Neural cell (in vitro differentiated cells): Measurements from ENCODE around the gene CSK. TPM values are rescaled to one million over a fixed set of nuclear protein-coding genes. Genes with fewer than 3 reads are reported as not detected.

ENCODE experiments used
- H2AFZ ChIP-seq: fragments of 200-600, 300-800 bp; sonication (generic), shearing (Covaris generic); 2 replicates; pipeline ENCODE4 v1.6.0; 2014; ENCODE audit warnings: low read depth, mild to moderate bottlenecking, antibody characterized with exemption, low read length, moderate library complexity
- H3F3A ChIP-seq: fragments of 200-600 bp; shearing (Covaris generic); 2 replicates; pipeline ENCODE4 v1.6.1; 2016; ENCODE audit warnings: mild to moderate bottlenecking, moderate library complexity, mixed read lengths, antibody characterized with exemption, low read length; ENCODE audit not compliant: insufficient read depth, poor library complexity, severe bottlenecking
- H3K27ac ChIP-seq: fragments of 200-600, 300-800 bp; sonication (generic), shearing (Covaris generic); 2 replicates; pipeline ENCODE4 v1.5.1; 2014; ENCODE audit warnings: mild to moderate bottlenecking, low read length, moderate library complexity
- H3K27me3 ChIP-seq: fragments of 300-800, 200-600 bp; sonication (generic), shearing (Covaris generic); 2 replicates; pipeline ENCODE4 v1.6.0; 2014; ENCODE audit warnings: mild to moderate bottlenecking, low read depth, low read length, moderate library complexity; ENCODE audit not compliant: insufficient read depth
- H3K36me3 ChIP-seq: fragments of 300-800, 200-600 bp; sonication (generic), shearing (Covaris generic); 2 replicates; pipeline ENCODE4 v1.5.1; 2014; ENCODE audit warnings: mild to moderate bottlenecking, antibody characterized with exemption, low read length, moderate library complexity; ENCODE audit not compliant: insufficient read depth
- H3K4me2 ChIP-seq: fragments of 300-800, 200-600 bp; sonication (generic), shearing (Covaris generic); 2 replicates; pipeline ENCODE4 v1.6.0; 2014; ENCODE audit warnings: mild to moderate bottlenecking, low read length
- H3K4me3 ChIP-seq: fragments of 300-800, 200-600 bp; sonication (generic), shearing (Covaris generic); 2 replicates; pipeline ENCODE4 v1.5.1; 2014; ENCODE audit warnings: mild to moderate bottlenecking, low read length, moderate library complexity
- H3K79me2 ChIP-seq: fragments of 200-600 bp; shearing (Covaris generic); replicated peaks from 2 replicates; pipeline ENCODE4 v1.6.0; 2014; ENCODE audit warnings: mild to moderate bottlenecking, low read length, moderate library complexity; ENCODE audit not compliant: insufficient read depth
- H3K9ac ChIP-seq: fragments of 300-800, 200-600 bp; sonication (generic), shearing (Covaris generic); 2 replicates; pipeline ENCODE4 v1.6.1; 2016; ENCODE audit warnings: mild to moderate bottlenecking, low read length, mixed read lengths
- H3K9me2 ChIP-seq: fragments of 200-600 bp; shearing (Covaris generic); 2 replicates; pipeline ENCODE4 v1.6.1; 2016; ENCODE audit warnings: mild to moderate bottlenecking, low read length, mixed read lengths; ENCODE audit not compliant: insufficient read depth
- H3K9me3 ChIP-seq: fragments of 200-600, 300-800 bp; sonication (generic), shearing (Covaris generic); 2 replicates; pipeline ENCODE4 v1.6.1; 2016; ENCODE audit warnings: mild to moderate bottlenecking, mixed run types, low read length, moderate library complexity, mixed read lengths
- H4K20me1 ChIP-seq: fragments of 200-600 bp; shearing (Covaris generic); 2 replicates; pipeline ENCODE4 v1.6.1; 2016; ENCODE audit warnings: mild to moderate bottlenecking, mixed run types; ENCODE audit not compliant: insufficient read depth
- CTCF ChIP-seq: fragments of 450-650 bp; IDR thresholded peaks from 2 replicates; pipeline ENCODE4 v1.5.1; 2014; ENCODE audit warnings: antibody characterized with exemption, mild to moderate bottlenecking, moderate library complexity; ENCODE audit not compliant: poor library complexity, severe bottlenecking
- EP300 ChIP-seq: fragments of 450-650 bp; conservative IDR thresholded peaks from 2 replicates; pipeline ENCODE4 v1.6.1; 2014; ENCODE audit warnings: antibody characterized with exemption, mild to moderate bottlenecking, moderate library complexity; ENCODE audit not compliant: poor library complexity, severe bottlenecking
- EZH2 ChIP-seq: fragments of 200-600, 300-800 bp; shearing (Covaris generic), sonication (generic); IDR thresholded peaks from 2 replicates; pipeline ENCODE4 v1.6.1; 2014; ENCODE audit warnings: antibody characterized with exemption, low read length, borderline replicate concordance, mild to moderate bottlenecking; ENCODE audit not compliant: insufficient read depth, poor library complexity, severe bottlenecking
- MXI1 ChIP-seq: fragments of 450-650 bp; conservative IDR thresholded peaks from 2 replicates; pipeline ENCODE4 v1.6.1; 2014; ENCODE audit warnings: antibody characterized with exemption, mild to moderate bottlenecking; ENCODE audit not compliant: poor library complexity, severe bottlenecking
- POLR2AphosphoS5 ChIP-seq: IDR thresholded peaks from 2 replicates; pipeline ENCODE4 v1.6.1; 2012
- RAD21 ChIP-seq: fragments of 450-650 bp; conservative IDR thresholded peaks from 2 replicates; pipeline ENCODE4 v1.6.1; 2014; ENCODE audit warnings: antibody characterized with exemption, mild to moderate bottlenecking, moderate library complexity
- REST ChIP-seq: IDR thresholded peaks from 2 replicates; pipeline ENCODE4 v1.6.1; 2012; ENCODE audit warnings: borderline replicate concordance
- SMC3 ChIP-seq: fragments of 450-650 bp; conservative IDR thresholded peaks from 2 replicates; pipeline ENCODE4 v1.6.1; 2014; ENCODE audit warnings: antibody characterized with exemption, mild to moderate bottlenecking, moderate library complexity; ENCODE audit not compliant: poor library complexity
- TAF1 ChIP-seq: IDR thresholded peaks from 2 replicates; pipeline ENCODE4 v1.6.1; 2012; ENCODE audit warnings: low read depth
- polyA plus RNA-seq: library from polyadenylated mRNA; depleted of rRNA; stranded (reverse); fragments of >200 nt; gene quantifications from 2 replicates; pipeline ENCODE4 v1.2.3, GENCODE V29; 2014

Gene CSK
- polyA plus RNA-seq, 1 donor from 2014 or later = 45.5 TPM

- no peaks in the 10 kb centered on the region for H3K9me3 ChIP-seq
- no peak overlapping the region for H3K27ac ChIP-seq
- TF ChIP-seq SMC3 = no peak
- TF ChIP-seq EZH2 = no peak
- TF ChIP-seq CTCF = no peak
- no peak for TF ChIP-seq REST
- TF ChIP-seq RAD21 = no peak
- no peak for TF ChIP-seq TAF1
- TF ChIP-seq EP300 = no peak
- no peak for TF ChIP-seq MXI1
- TF ChIP-seq POLR2AphosphoS5 = no peak
- H3K4me2 ChIP-seq = no peak overlapping the region
- H3K9ac ChIP-seq = no peak overlapping the region
- H3K4me3 ChIP-seq = no peak overlapping the region
- H3K79me2 ChIP-seq = no peaks in the 10 kb centered on the region
- no peaks in the 10 kb centered on the region for H3K9me2 ChIP-seq
- no peaks in the 10 kb centered on the region for H4K20me1 ChIP-seq
- H3F3A ChIP-seq = no peaks in the 10 kb centered on the region
- H3K36me3 ChIP-seq = no peaks in the 10 kb centered on the region
- H3K27me3 ChIP-seq = no peaks in the 10 kb centered on the region
- no peak overlapping the region for H2AFZ ChIP-seq
Measured at GRCh38 chr15:74808840-74809229, 27.0 kb downstream of the CSK start.

- H3K9ac ChIP-seq = no peak overlapping the region
- H3K27me3 ChIP-seq = no peaks in the 10 kb centered on the region
- no peaks in the 10 kb centered on the region for H3K9me2 ChIP-seq
- no peaks in the 10 kb centered on the region for H4K20me1 ChIP-seq
- H3F3A ChIP-seq = no peaks in the 10 kb centered on the region
- TF ChIP-seq SMC3 (no peak), MXI1 (no peak), TAF1 (no peak), CTCF (no peak), EP300 (no peak), RAD21 (no peak), REST (no peak), EZH2 (no peak), POLR2AphosphoS5 (no peak)
- no peak overlapping the region for H3K4me3 ChIP-seq
- no peak overlapping the region for H2AFZ ChIP-seq
- H3K36me3 ChIP-seq = no peaks in the 10 kb centered on the region
- no peaks in the 10 kb centered on the region for H3K79me2 ChIP-seq
- no peaks in the 10 kb centered on the region for H3K9me3 ChIP-seq
- no peak overlapping the region for H3K4me2 ChIP-seq
- no peak overlapping the region for H3K27ac ChIP-seq
Measured at GRCh38 chr15:74809242-74809641, 27.4 kb downstream of the CSK start.
